Pulmonary artery endothelial cell (primary cell): Measurements from ENCODE around the gene ZFR2. TPM values are rescaled to one million over a fixed set of nuclear protein-coding genes. Genes with fewer than 3 reads are reported as not detected.

Experiments used
- DNase-seq: peaks from one replicate; pipeline ENCODE4 v3.0.0-alpha.2; 2011; ENCODE audit warnings: low read depth, low spot score
- total RNA-seq: library from RNA; depleted of rRNA; stranded (reverse); fragments of >200 nt; gene quantifications from 2 replicates; pipeline ENCODE4 v1.2.3, GENCODE V29; 2014

The ZFR2 gene
- total RNA-seq, 1 donor from 2014 or later: not detected

GRCh38 chr19:3837922-3838321 lies 30.9 kb downstream of the ZFR2 start:
- no peak for DNase-seq

DNA sequence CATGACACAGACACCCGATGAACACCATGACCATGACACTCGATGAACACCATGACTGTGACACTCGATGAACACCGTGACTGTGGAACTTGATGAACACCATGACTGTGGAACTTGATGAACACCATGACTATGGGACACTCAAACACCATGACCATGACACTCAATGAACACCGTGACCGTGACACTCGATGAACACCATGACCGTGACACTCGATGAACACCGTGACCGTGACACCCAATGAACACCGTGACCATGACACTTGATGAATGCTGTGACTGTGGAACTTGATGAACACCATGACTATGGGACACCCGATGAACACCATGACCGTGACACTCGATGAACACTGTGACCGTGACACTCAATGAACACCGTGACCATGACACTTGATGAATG lies 31.5 kb downstream of the ZFR2 start:
- DNase-seq: no peak

- no peak for DNase-seq
Measured at GRCh38 chr19:3836887-3837286, 32.0 kb downstream of the ZFR2 start.

DNA sequence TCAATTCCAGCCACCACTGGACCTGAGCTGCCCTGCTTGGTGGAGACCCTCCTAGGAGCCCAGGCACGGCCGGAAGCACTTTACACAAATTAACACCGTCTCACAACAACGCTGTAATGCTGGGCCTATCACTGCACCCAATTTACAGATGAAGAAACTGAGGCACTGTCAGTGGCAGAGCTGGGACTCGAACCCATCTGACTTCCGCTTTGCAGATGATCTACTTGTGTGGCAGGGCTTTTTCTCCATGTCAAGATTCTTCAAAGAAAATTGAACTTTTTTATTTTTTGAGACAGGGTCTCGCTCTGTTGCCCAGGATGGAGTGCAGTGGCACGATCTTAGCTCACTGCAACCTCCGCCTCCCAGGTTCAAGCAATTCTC lies 33.8 kb downstream of the ZFR2 start:
- no peak for DNase-seq

DNA sequence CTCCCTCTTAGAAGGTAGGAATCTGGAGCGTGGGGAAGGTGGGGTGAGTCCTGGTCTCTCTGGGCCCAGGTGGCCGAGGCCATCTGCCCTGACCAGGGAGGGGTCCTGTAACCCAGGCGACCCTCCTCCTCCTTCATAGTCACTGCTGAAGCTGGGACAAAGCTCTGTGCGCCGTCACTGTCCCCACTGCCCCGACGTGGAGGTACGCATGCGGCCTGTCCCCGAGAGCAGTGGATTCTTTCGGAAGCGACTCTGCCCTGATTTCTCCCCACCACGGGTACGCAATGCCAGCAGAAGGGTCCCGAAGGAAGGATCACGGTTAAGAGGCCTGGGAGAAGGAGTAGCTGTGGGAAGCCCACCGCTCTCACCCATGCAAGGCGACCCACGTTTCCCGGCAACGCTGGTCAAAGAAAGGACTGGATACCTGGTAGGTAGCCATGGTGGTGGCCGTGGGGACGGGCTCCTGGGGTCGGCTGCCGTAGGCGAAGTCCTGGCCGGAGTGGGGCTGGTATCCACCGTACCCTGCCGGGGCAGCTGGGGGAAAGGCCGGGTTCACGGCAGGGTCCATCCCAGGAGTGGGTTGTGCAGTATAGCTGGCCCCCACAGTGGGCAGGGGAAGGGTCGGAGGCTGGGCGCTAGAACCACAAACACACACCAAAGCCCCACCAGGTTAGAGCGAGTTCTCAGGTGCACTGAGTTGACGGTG lies 34.3 kb downstream of the ZFR2 start:
- no peak for DNase-seq

- DNase-seq: no peak
Measured at GRCh38 chr19:3833578-3834348, 35.1 kb downstream of the ZFR2 start.

GRCh38 chr19:3832001-3832400 lies 36.8 kb downstream of the ZFR2 start:
- no peak for DNase-seq

- no peak for DNase-seq
Measured at GRCh38 chr19:3831601-3832000, 37.2 kb downstream of the ZFR2 start.

DNA sequence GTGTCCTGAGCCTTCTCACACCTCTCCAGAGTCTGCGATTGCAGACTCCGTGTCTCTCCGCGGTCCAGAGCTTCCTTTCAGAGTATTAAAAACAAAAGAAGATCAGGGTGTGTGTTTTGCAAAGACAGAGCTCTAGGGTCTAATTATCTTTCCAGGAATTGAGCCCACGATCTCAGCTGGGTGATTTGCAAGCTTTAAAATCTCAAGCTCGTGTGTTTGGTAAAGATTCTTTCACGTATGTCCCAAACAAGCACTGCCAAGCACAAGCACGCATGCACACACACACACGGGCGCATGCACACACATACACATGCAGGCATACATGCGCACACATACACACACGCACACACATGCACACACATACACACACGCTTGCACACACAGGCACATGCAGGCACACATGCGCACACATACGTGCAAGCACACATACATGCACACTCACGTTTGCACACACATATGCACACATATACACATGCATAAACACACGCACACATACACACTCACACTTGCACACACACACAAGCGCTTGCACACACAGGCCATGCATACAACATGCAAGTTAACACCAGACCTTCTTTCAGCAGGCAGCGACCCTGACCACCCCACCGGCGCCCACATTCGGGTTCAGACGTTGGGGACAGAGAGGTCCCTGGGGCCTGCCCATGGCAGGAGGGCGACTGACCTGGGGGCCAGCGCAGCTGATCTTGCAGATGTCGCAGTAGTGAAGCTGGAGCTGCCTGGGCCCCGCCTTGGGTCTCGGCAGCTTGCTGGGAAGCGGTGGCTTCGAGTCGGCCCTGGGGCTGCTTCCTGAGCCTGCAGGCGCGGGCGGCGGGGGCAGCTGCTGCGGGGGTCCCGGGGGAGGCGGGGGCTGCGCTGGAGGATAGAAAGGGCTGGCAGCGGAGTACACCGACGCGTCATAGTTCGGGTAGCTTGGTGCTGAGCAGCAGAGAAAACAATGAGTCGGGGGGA lies 37.9 kb downstream of the ZFR2 start:
- no peak for DNase-seq

- DNase-seq: no peak
Measured at GRCh38 chr19:3827306-3827705, 41.5 kb downstream of the ZFR2 start.

DNA sequence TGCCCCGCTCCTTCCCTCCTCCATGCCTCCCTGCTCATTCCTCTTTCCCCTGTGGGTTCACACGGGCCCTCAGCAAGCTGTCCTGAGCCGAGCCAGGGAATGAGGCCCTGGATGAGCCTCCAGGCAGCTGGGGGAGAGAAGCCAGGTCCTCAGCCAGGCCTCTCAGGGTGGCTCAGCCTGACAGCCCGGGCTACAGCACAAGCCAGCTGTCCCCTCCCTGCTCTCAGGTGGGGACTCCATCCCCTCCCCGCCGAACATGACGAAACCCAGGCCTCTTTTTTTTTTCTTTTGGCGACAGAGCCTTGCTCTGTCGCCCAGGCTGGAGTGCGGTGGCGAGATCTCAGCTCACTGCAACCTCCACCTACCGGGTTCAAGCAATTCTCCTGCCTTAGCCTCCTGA lies 42.7 kb downstream of the ZFR2 start:
- DNase-seq: no peak

- DNase-seq: no peak
Measured at GRCh38 chr19:3825286-3825956, 43.4 kb downstream of the ZFR2 start.

DNA sequence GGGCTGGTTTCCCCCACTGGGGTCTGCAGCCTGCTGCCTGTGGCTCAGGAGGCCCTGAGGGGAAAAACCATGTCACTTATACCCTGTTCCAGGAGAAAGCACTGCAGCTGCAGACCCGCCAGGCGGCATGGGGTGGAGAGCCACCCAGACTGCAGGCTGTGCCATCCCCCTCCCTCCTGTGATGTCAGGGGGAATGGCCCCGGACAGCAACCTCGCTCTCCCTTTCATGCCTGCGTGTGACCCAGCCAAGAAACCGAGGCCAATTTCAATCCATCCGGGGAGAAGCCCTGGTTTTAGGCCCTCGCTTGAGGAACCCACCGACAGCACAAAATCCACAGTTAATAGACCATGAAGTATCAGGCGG lies 45.5 kb downstream of the ZFR2 start:
- no peak for DNase-seq

DNA sequence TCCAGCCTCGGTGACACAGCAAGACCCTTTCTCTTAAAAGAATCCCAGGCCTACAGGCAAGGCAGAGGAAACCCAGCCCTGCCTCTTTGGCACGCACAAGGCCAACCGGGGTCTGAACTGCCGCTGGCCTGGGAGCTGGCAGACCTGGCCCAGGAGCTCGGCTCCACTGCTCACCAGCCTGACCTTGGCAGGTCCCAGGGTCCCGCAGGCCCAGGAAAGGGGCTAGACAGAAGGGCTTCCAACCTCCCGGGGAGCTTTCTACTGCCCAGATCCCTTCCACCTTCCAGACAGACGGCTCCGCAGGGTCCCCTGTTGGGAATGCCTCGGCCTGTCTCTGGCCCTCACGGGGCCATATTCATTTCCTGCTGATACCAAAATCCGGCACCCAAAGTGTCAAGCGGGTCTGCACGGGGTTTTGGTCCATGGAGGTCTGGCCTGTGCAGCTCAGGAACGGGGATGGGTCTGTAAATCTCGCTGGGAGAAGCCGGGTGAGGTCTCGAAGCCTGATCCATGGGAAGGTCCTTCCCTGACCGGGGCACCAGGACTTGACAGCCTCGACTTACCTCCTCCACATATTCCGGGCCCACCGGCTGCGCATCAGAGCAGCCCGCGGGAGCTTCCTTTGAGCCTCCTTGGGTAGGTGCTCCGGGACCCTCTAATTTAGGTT lies 46.0 kb downstream of the ZFR2 start:
- no peak for DNase-seq

GRCh38 chr19:3821857-3822364 lies 46.9 kb downstream of the ZFR2 start:
- DNase-seq: no peak

DNA sequence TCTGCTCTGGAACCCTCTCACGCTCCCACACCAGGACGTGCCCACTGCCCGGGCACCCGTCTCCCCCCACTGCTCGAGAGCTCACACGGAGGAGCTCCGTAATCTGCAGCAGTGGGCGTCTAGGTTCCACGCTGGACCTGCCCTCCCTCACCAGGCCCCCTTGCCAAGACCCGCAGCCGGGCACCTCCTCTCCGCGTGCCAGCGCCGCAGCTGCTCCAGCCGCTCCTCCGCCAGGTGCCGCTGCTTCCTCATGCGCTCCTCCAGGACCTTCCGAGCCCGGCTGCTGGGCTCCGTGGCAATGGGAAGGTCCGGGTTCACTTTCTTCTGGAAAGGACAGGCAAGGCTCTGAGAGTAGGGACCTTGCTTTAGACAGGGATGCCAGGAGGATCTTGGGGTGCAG lies 47.7 kb downstream of the ZFR2 start:
- DNase-seq: no peak

DNA sequence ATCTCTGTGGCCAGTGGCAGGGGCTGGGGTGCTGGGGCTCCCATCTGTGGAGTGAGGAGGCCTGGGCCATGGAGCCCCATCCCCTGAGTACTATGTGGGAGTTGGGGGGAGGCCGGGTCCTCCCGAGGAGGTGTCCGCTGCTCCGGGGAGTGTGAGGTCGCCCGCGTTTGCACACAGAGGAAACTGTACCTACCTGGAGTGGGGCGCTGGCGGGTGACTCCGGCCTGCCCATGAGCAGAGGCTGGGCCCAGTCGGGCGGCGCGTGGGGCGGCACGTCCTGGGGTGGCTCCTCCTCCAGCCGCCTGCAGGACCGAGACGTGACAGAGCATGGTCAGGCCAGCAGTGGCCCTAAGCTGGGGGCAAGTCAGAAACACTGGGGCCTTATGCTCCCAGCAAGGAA lies 48.8 kb downstream of the ZFR2 start:
- no peak for DNase-seq

GRCh38 chr19:3818918-3819317 lies 49.9 kb downstream of the ZFR2 start:
- DNase-seq: no peak

GRCh38 chr19:3818466-3818865 lies 50.4 kb downstream of the ZFR2 start:
- DNase-seq: no peak

DNA sequence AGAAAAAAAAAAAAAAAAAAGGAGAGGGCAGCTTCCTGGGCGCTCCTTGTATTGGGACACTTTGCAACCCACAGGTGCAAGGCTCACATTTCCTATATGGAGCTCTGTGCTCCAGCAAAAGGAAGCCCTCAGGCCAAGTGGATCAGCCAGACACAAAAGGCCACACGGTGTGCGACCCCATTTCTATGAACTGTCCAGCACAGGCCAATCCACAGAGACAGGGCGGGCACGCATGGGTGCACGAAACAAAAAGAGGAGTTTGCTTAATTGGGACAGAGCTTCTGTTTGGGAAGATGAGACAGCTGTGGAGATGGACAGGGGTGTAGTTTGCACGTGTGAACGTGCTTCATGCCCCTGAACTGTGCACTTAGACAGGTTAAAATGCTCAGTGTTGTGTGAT lies 51.1 kb downstream of the ZFR2 start:
- no peak for DNase-seq
